IPS DF 4.7 (cell line): Measurements from ENCODE around the gene CD276.
"Not testable (repeated sequence)": the region's sequence is repeated elsewhere in the genome, so short reads cannot be mapped to it uniquely, and the experiment has no call there.

Experiments
- DNase-seq: peaks from one replicate; pipeline ENCODE4 v3.0.0-alpha.2; 2013; ENCODE audit warnings: low spot score; ENCODE audit errors: extremely low read depth

Gene CD276

DNA sequence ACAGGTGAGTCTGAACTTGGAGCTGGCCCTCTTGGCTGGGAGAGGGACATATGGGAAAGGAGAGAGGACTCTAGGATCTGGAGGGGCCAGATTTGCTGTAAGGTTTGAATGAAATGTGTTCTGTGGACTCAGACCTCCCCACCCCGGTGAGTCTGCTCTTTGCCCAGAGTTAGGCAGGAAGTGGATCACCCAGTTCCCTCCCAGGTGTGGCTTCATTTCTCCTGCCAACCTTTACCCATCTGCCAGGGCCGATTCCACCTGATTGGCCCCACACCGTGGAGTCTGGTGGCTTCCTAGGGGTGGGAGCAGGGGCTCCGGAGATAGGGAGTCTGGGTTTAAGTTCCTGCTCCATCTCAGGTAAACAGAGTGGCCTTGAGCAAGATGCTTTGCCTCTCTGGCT is 25.5 kb downstream of the CD276 start:
- no peak for DNase-seq

DNA sequence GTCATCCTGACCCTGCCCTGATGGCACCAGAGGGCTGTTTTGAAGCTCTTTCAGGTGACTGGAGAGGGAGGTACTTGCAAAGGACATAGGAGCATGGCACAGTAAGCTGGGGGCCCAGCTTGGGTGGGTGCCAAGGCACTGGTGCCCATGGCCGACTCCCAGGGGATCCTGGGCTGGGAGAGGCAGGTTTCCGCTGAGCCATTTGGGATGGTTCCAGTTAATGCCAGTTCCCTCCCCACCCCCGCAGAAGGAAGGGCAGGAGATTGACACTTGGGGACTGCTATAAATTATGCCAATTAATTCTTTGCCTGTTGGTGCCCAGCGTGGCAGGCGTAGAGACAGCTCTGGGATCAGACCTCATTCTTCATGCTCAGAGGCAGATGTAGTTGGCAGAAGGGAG is 26.1 kb downstream of the CD276 start:
- no peak for DNase-seq

- no peak for DNase-seq
Observed at GRCh38 chr15:73711526-73711925, 27.3 kb downstream of the CD276 start.

- DNase-seq = no peak
Observed at GRCh38 chr15:73712107-73712506, 27.9 kb downstream of the CD276 start.

DNA sequence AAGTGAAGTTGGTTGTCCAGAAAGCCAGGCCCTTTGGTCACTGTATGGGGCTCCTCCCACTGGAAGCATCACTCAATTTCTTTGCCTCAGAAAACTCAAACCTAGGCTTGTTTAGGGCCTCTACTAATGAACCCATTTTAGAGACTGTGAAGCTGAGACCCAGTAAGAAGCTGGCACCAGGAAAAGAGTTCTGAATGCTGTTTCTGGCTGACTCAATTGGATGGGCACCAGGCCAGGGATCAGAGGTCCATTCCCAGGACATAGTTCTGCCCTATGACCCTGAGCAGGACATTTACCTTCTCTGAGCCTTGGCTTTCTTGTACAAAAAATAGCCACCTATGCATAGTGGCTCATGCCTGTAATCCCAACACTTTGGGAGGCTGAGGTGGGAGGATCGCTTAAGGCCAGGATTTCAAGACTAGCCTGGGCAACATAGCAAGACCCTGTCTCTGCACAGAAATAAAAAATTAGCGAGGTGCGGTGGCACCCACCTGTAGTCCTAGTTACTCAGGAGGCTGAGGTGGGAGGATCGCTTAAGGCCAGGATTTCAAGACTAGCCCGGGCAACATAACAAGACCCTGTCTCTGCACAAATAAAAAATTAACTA is 30.6 kb downstream of the CD276 start:
- no peak for DNase-seq

DNA sequence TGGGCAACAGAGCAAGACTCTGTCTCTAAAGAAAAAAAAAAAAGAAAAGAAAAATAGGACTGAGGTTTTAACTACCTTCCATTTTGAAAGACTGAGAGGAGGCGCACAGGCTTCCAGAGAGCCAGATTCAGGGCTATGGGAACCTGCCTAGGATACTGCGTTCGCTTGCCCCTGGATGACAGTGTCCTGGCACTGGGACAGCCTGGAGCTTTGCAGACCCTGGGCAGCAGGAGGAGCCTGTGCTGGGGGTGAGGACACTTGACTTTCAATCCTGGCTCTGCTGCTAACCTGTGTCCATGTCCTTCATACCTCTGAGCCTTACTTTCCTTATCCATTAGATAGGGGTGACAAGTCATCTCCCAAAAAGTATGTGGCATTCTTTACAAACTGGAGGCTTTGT is 31.2 kb downstream of the CD276 start:
- no peak for DNase-seq

DNA sequence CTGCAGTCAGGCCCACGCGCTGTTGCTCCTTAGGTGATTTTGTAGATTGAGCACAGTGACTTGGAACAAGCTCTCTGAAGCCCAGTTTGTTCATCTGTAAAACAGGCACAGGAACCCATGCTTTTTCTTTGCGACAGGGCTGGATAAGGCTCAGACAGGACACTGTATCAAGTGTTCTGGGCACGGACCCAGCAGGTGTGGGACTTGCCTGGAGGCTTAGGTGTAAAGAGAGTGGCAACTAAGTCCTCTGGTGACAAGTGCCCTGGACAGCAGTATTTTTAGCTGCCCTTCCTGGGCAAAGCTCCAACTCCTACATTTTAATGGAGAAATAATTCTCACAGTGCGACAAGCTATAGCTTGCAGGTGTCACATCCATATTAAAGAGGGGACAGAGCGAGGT is 32.2 kb downstream of the CD276 start:
- DNase-seq = no peak

- no peak for DNase-seq
Observed at GRCh38 chr15:73717206-73717605, 33.0 kb downstream of the CD276 start.

DNA sequence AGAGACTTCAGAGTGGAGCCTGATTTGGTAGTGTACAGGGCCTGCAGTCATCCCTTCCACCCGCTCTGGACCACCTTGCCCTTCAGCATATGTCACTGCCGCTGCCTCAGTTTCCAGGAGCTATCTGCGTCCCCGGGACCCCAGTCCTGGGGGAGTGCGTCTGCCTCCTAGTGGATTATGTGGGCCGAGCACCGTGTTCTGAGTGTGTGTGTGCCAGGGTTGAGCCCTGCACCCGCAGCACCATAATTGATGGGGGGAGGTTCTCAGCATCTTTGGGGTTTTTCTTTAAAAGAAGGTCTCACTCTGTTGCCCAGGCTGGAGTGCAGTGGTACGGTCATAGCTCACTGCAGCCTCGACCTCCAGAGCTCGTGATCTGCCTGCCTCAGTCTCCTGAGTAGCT is 33.6 kb downstream of the CD276 start:
- no peak for DNase-seq

- DNase-seq = no peak
Observed at GRCh38 chr15:73718694-73719093, 34.5 kb downstream of the CD276 start.

- DNase-seq = no peak
Observed at GRCh38 chr15:73722425-73722824, 38.2 kb downstream of the CD276 start.

- no peak for DNase-seq
Observed at GRCh38 chr15:73723191-73723590, 39.0 kb downstream of the CD276 start.

- no peak for DNase-seq
Observed at GRCh38 chr15:73724212-73724611, 40.0 kb downstream of the CD276 start.

GRCh38 chr15:73727330-73727976 is 43.3 kb downstream of the CD276 start:
- no peak for DNase-seq

GRCh38 chr15:73732051-73732450 is 47.9 kb downstream of the CD276 start:
- DNase-seq = not testable (repeated sequence)

- DNase-seq = no peak
Observed at GRCh38 chr15:73732930-73733329, 48.7 kb downstream of the CD276 start.

DNA sequence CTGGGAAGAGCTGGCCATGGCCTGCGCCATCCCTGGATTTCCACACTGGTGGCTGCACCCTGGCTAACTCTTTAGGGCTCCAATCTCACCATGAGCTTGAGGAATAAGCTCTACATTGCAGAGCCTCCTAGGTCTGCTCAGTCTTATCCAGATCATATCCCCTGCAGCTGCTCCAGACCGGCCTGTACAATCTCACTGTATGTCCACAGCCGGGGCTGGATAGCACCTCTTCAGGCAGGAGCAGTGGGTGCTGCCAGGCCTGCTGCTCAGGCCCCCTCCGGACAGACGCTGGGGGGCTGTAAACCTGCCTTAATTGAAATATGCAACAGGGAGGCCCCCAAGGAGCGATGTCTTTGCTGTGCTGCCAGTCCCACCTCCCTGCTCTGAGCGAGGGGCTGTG is 53.4 kb downstream of the CD276 start:
- no peak for DNase-seq

DNA sequence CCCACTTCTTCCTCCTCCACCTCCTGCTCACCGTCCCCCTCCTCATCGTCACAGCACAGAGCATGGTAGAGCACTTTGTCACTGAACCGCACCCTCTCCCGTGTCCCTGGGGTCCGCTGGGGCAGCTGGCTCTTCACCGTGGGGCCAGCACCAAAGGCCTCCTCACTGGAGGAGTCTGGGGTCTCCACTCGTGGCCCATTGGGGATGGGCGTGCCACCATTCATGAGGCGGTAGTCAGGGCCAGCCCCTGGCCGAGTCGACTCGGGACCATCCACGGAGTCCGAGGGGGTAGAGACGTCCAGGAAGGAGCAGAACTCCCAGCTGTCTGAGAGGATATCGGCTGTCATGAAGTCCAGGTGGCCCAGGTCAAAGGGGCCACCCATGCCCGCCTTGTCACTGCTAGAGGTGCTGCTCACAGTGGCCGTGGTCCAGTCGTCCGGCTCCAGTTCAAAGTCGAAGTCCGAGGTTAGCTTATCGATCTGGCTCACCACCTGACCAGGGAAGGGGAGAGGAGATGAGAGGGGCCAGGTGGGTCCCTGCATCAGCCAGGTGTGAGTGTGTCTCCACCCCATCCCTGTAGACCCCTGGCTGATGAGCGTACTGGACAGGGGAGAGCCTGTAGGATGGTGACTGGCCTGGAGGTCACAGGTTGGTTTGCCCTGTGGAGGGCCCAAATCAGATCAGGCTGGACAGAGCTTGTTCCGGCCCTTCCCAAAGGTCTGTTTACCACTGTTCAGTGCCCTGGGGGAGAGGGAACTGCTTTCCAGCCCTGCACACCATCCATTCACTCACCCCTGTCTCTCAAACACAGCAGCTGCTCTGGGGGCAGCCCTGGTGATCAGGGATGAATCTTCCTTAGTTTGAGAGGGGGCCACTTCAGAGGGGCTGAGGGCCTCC is 56.2 kb downstream of the CD276 start:
- no peak for DNase-seq

DNA sequence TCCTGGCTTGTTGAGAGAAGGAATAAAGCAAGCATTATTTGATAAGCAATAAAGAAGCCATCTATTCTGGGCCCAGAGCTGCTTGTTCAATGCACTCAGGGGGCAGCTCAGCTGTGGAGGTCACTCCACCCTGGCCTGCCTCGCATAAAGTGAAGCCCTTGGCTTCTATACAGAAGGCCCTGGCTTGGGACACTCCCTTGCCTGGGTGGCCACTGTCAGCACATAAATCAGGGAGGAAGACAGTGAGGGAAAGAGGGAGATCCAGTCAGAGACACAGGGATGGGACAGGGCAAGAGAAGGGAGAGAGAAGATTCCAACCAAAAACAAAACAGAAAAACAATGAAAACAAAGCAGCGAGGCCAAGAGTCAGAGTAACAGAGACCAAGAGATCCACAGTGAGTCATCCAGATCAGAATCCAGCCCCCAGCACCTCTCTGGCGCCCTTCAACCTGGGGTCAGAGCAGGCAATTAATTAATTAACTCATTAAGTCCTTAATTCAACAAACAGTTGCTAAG is 57.2 kb downstream of the CD276 start:
- no peak for DNase-seq

DNA sequence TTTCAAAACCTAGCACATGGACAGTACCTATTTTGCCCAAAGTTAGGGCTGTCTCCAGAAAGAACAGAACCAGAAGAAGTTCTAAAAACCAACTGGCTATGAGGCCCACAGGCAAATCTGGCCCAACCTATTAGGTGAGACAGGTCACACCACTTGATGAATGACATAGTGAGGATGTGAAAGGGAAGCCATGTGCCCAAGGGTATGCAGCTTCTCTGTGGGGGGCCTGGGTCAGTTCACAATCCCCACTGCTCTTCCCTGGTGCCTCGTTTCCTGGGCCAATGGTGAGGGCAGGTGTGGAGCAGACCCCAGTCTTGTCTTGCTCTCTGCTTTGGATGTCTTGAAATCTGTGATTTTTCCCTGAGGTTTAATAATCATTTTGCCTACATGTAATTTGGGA is 60.1 kb downstream of the CD276 start:
- DNase-seq = no peak

DNA sequence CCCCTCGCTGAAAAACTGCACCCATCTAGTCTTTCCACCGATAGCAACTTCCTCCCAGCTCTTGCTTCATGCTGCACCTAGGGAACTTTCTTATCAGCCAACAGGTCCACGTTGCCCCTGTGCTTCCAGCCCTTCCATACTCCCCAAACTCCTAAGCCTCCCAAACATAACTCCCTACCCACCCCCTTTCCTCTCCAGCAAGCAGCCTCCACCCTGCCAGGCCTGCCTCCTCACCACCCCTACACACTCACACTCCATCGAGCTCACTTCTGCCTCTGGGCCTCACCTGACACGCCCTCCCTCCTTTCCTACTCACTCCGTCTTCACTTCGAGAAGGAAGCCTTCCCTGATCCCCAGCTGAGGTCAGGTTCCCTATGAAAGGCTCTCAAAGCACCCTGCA is 60.9 kb downstream of the CD276 start:
- no peak for DNase-seq

DNA sequence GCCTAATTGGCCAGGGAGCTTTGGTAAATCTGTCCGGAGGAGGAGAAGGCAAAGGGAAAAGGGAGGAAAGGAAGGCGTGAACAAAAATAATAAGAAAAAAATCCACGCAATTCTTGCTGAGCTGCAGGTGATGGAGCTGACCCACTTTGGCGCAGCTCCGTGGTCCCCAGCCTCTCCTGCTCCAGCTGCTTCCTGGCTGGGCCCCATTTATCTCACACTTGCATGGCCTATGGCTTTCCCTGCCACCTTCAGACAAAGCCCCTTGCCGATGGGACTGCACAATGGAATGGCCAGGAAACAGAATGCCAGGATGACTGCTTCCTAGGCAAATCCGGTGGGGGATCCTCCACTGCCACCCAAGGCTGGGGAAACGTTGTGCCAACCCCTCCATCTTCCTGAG is 62.1 kb downstream of the CD276 start:
- DNase-seq = no peak
